Coronary artery (tissue), 2 donors: ENCODE measurements around the gene CBX2.

Experiments used
- DNase-seq: peaks from one replicate; pipeline ENCODE4 v3.0.0-alpha.2; 2017; ENCODE audit warnings: low spot score
- H3K27ac ChIP-seq, 2 donors: fragments of 200-600 bp; sonication (generic); one replicate each; pipeline ENCODE4 v1.5.1; 2016 to 2019
- H3K4me3 ChIP-seq: fragments of 200-600 bp; sonication (generic); 2 replicates; pipeline ENCODE4 v1.5.1; 2016; ENCODE audit warnings: mild to moderate bottlenecking, moderate library complexity
- TF ChIP-seq, protein P1 (sequence below): fragments of 200-600 bp; sonication (generic); IDR thresholded peaks from one replicate; pipeline ENCODE4 v1.5.1; 2019; ENCODE audit warnings: antibody characterized with exemption

CBX2 gene

DNA sequence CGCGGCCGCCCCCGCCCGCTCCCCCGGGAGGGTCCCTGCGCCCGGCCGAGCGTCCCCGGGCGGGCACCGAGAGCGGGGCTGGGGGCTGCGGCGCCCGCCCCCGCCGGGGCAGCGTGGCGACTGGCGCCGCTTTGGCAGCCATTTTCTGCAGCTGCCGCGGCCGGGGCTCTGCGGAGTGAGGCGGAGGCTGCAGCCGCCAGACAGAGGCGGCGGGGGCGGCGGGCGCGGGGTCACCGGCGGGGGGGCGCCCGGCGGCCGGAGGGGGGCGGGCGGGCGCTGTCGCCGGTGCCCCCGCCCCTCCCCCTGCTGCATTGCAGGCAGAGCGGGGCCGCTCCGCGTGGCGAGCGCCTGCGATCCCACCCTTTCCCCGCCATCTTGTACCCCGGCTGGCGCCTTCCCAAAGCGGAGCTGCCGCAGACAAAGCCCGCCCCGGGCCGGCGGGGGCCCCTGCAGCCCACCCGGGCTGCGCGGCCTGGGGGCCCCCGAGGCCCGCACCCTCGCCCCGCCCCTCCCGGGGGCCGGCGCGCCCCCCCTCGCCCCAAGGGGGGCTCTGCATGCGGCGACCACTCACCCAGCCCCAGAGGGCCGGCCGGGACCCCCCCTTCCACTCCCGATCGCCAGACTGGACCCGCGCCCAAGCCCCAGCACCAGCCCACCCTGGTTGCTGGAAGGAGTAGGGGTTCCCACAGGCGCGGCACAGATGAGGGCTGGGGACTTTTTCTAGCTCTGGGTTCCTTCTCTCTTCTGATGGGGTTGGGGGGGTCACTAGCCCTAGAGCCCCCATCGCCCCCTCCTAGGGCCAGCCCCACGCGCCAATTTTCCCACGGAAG is 35.6 kb downstream of the CBX2 start:
- TF ChIP-seq, protein P1, sequence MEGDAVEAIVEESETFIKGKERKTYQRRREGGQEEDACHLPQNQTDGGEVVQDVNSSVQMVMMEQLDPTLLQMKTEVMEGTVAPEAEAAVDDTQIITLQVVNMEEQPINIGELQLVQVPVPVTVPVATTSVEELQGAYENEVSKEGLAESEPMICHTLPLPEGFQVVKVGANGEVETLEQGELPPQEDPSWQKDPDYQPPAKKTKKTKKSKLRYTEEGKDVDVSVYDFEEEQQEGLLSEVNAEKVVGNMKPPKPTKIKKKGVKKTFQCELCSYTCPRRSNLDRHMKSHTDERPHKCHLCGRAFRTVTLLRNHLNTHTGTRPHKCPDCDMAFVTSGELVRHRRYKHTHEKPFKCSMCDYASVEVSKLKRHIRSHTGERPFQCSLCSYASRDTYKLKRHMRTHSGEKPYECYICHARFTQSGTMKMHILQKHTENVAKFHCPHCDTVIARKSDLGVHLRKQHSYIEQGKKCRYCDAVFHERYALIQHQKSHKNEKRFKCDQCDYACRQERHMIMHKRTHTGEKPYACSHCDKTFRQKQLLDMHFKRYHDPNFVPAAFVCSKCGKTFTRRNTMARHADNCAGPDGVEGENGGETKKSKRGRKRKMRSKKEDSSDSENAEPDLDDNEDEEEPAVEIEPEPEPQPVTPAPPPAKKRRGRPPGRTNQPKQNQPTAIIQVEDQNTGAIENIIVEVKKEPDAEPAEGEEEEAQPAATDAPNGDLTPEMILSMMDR, result no peak
- DNase-seq, result no peak
- H3K27ac ChIP-seq, result no peak overlapping the region
- H3K4me3 ChIP-seq, result peak overlapping the region; percentile 61

DNA sequence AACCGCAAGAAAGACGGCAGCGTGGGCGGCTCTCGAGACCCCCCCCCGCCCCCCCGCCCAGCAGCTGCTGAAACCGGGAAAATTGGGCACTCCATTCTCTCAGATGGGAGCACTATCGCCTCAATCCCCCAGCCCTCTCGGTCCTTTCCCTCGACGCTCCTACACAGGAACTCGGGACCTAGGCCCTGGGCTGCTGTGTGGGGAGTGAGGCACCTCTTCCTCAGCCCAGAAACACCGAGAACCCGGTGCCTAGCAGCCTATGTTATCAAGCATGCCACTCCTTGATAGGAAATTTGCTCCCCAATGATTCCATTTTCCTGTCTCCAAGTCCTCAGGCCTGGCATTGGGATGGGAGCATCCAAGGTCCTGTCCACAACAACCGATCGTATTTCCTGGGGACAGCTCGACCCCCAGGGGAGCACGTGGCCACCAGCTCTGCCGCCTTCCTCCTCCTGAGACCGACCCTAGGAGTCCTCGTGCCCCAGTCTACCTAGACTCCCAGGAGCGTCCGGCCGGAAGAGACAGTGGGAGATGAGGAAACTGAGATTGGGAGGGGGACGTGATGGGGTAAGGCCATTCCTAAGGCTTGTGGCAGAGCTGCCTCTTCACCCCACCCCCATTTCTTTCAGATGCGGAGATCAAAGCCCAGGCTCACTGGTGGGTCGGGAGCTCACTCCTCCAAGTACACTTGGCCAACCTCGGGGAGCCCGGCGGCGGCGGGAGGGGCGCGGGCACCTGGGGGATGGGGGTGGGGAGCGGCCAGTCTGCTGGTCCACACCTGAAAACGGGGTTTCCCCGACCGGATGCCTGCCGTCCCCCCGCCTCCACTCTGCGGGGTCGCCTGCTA is 36.4 kb downstream of the CBX2 start:
- DNase-seq, result no peak
- Histone ChIP-seq H3K4me3 (peak overlapping the region; percentile 58), H3K27ac (no peak overlapping the region)
- TF ChIP-seq, protein P1, result no peak

DNA sequence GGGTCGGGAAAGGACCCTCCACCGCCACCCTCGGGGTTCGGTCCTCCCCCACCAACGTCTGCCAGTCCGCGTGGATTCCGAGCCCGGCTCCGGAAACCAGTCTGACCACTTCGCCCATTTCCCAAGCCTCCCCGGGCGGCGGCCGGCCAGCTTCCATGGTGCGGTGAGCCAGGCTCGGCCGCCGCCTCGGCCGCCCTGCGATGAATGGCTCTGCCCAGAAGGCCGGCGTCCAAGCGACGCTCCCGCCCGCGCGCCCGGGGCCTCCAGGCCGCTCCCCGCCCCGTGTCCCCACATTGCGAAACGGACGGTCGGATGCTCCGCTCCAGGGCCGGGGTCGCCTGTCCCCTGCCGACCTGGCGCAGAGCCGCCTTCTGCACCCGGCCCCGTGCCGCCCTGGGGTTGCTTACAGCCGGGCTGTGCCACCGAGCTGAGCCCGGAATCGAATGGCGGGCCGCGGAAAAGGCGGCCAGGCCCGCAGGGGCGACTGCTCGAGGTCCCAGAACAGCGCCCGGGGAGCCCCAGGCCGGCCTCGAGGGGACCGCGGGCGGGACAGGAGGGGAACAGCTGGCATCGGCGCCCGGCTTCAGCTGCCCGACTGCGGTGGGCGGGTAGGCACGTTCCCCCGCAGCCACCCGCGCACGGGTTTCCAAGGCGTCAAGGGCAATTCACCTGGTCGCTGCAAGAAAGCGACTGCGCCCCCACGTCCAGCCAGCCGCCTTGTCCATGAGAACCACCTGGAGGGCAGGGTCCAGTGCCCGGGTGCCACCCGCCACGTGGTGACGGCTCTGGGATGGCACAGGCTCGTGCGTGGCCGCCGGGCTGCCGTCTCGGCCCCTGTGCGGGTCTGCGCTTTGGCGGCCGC is 37.3 kb downstream of the CBX2 start:
- Histone ChIP-seq H3K4me3 (peak overlapping the region; percentile 58), H3K27ac (no peak overlapping the region)
- TF ChIP-seq, protein P1, result no peak
- DNase-seq, result no peak

GRCh38 chr17:79815836-79816461 is 38.0 kb downstream of the CBX2 start:
- DNase-seq, result no peak
- H3K4me3 ChIP-seq, result no peak overlapping the region
- H3K27ac ChIP-seq, result no peak overlapping the region
- TF ChIP-seq, protein P1, result no peak

DNA sequence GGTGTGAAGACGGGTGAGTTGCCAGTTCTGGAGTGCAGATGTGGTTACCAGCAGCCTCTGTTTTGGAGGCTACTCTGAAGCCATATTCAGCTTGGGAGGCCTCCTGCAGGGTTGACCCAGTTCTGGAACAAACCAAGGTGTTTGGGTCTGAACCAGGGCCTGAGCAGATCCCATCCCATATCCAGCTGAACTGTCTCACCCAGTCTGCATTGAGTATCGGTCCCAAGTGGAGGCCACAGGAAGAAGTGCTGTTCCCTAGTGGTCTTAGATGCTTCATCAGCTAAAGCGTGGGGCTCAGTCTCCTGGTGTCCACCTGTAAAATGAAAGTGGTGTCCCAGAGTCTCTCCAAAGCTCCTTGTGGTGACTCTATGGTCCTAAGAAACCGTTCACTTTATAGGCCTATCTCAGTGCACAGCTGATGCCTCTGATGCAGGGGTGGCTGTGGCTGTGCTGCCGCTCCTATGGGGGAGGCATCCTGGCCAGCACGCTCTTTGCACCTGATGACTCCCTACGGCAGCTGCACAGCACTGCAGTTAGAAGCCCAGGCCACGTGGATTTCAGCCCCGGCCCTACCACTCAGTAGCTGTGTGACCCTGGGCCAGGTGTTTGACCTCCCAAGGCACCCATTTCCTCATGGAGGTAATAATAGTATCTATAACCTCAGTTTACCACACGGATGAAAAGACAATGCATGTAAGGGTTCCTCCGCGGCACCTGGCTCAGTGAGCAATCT is 40.2 kb downstream of the CBX2 start:
- H3K4me3 ChIP-seq, result no peak overlapping the region
- TF ChIP-seq, protein P1, result no peak
- no peak for DNase-seq
- H3K27ac ChIP-seq, result no peak overlapping the region

GRCh38 chr17:79819085-79819484 is 41.1 kb downstream of the CBX2 start:
- DNase-seq, result no peak
- no peak overlapping the region for H3K27ac ChIP-seq
- no peak overlapping the region for H3K4me3 ChIP-seq
- TF ChIP-seq, protein P1, result no peak
